ENCODE results near the gene ADGRB3. TPM values are rescaled to one million over a fixed set of nuclear protein-coding genes. Genes with fewer than 3 reads are reported as not detected.

Gene ADGRB3
- total and polyA plus RNA-seq, 10 of the 15 experiments (the other 5 are each of a cell fraction or from before 2014, with no cell fraction given), result 0.03 to 0.06 TPM; not detected in 8

DNA sequence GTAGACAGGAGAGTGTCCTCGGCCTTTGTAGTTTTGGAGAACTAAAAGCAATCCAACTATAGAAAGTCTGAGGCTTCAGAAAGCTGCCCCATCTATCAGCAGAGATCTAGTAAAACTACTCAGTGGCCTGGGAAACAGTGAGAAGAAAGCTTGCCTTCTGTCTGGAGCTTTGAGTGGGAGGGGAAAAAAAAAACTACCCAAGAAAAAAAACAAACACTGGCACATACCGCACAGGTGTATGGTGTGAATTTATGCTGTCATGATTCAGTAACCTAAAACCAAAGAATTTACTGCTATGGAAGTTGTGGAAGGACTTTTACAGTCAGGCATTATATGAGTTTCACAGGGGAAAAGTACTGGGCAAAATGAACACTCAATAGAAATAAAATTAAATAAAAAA, 280.5 kb downstream of the ADGRB3 start:
- SMC1A ChIA-PET (ENCODE audit: uncharacterized antibody, unreplicated experiment), result no interaction called here
- CTCF ChIA-PET, result interaction anchor here (1.2 kb wide), 1 partner anchor 15 kb away, joined by 3 read pairs; no protein-coding TSS in a partner anchor

DNA sequence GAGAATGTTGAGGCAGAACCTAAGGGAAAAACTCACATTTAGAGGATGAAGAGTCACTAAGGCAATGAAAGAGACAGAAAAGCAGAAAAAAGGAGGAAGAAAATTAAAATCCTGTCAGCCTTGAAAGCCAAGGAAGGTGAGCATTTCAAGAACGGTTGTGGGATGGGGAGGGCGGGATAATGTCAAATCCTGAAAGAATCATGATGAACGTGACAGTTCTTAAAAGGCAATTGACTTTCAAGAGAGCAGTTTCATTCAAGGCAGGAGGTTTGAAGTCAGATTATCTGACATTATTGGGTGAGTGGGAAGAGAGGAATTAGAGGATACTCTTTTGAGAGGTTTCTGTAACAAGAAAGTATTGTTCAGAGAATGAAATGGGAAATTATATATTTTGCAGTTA, 284.5 kb downstream of the ADGRB3 start:
- 0% methylated on average over 3 of the region's 3 CpGs for WGBS (ENCODE audit: insufficient coverage, insufficient replicate concordance, low lambda C conversion rate, missing lambda C conversion rate)
- in situ Hi-C loops (cut with MboI), result no loop called here

More for the DNA sequence above, 280.5 kb downstream of the ADGRB3 start:
- ATAC-seq (no peak), FAIRE-seq (no peak), DNase-seq (ENCODE audit: low read depth, low spot score) (no peak)
- in situ Hi-C loops (cut with MboI), result no loop called here
- H4K20me1 ChIP-seq (ENCODE audit: control insufficient read depth, insufficient read depth), result no peaks in the 10 kb centered on the region
- POLR2A ChIA-PET, result no interaction called here
- H3K4me3 ChIP-seq, result no peak overlapping the region
- no peak overlapping the region for H3K9ac ChIP-seq (ENCODE audit: control insufficient read depth, insufficient read depth, low read length)
- no peak overlapping the region for H2AFZ ChIP-seq (ENCODE audit: control insufficient read depth, low read depth, low read length)
- intact Hi-C loops (cut with micrococcal nuclease; ENCODE audit: unreplicated experiment), result no loop called here
- H3K4me1 ChIP-seq (ENCODE audit: control insufficient read depth, insufficient read depth, low read length), result no peaks in the 10 kb centered on the region
- RAD21 ChIA-PET (ENCODE audit: unreplicated experiment), result no interaction called here
- no peak overlapping the region for H3K27ac ChIP-seq (ENCODE audit: control insufficient read depth, insufficient read depth)
- H3K27me3 ChIP-seq (replicated peaks in 1 of 2; ENCODE audit: control insufficient read depth in 2 of 2, insufficient read depth in 2 of 2, low read length in 1 of 2), result no peaks in the 10 kb centered on the region
- H3K4me2 ChIP-seq (ENCODE audit: control insufficient read depth, insufficient read depth), result no peak overlapping the region
- H3K36me3 ChIP-seq (ENCODE audit: control insufficient read depth in 2 of 2, insufficient read depth in 2 of 2, low read length in 1 of 2), result no peaks in the 10 kb centered on the region
- WGBS (ENCODE audit: insufficient coverage, insufficient replicate concordance, low lambda C conversion rate, missing lambda C conversion rate), result 27% methylated on average over 2 of the region's 2 CpGs
- BruUV-seq (replicated peaks), result no TSS peak
- TF ChIP-seq SUZ12 (IDR thresholded peaks at IDR 0.05; ENCODE audit: unreplicated experiment), result no peak
- TF ChIP-seq KLF5 (IDR thresholded peaks at IDR 0.05; ENCODE audit: partially characterized antibody), result no peak
- H3K9me3 ChIP-seq (replicated peaks; ENCODE audit: control insufficient read depth, insufficient read depth, low read length), result no peaks in the 10 kb centered on the region
- no peaks in the 10 kb centered on the region for H3K79me2 ChIP-seq (ENCODE audit: control insufficient read depth, insufficient read depth, low read length)

More for the DNA sequence above, 284.5 kb downstream of the ADGRB3 start:
- SMC1A ChIA-PET (ENCODE audit: uncharacterized antibody, unreplicated experiment), result no interaction called here
- Histone ChIP-seq H3K79me2 (ENCODE audit: control insufficient read depth, insufficient read depth, low read length) (no peaks in the 10 kb centered on the region), H3K4me2 (ENCODE audit: control insufficient read depth, insufficient read depth) (no peak overlapping the region), H4K20me1 (ENCODE audit: control insufficient read depth, insufficient read depth) (no peaks in the 10 kb centered on the region), H3K36me3 (ENCODE audit: control insufficient read depth in 2 of 2, insufficient read depth in 2 of 2, low read length in 1 of 2) (no peaks in the 10 kb centered on the region), H3K4me1 (ENCODE audit: control insufficient read depth, insufficient read depth, low read length) (no peaks in the 10 kb centered on the region), H3K27me3 (replicated peaks in 1 of 2; ENCODE audit: control insufficient read depth in 2 of 2, insufficient read depth in 2 of 2, low read length in 1 of 2) (no peaks in the 10 kb centered on the region), H3K9me3 (replicated peaks; ENCODE audit: control insufficient read depth, insufficient read depth, low read length) (no peaks in the 10 kb centered on the region), H2AFZ (ENCODE audit: control insufficient read depth, low read depth, low read length) (no peak overlapping the region), H3K4me3 (no peak overlapping the region), H3K9ac (ENCODE audit: control insufficient read depth, insufficient read depth, low read length) (no peak overlapping the region), H3K27ac (ENCODE audit: control insufficient read depth, insufficient read depth) (no peak overlapping the region)
- RAD21 ChIA-PET (ENCODE audit: unreplicated experiment), result no interaction called here
- CTCF ChIA-PET, result no interaction called here
- POLR2A ChIA-PET, result no interaction called here
- DNase-seq (ENCODE audit: low read depth, low spot score), result no peak
- BruUV-seq (replicated peaks), result no TSS peak
- no peak for FAIRE-seq
- no peak for ATAC-seq
- TF ChIP-seq EED (IDR thresholded peaks at IDR 0.05; ENCODE audit: low read depth) (no peak), RAD51 (IDR thresholded peaks at IDR 0.05) (no peak), ZNF622 (IDR thresholded peaks at IDR 0.05) (no peak), RCOR1 (conservative IDR thresholded peaks at IDR 0.05; ENCODE audit: low read depth, low read length) (no peak), HDAC6 (IDR thresholded peaks at IDR 0.05; ENCODE audit: unreplicated experiment) (no peak), NR2C1 (IDR thresholded peaks at IDR 0.05) (no peak)
- intact Hi-C loops (cut with micrococcal nuclease; ENCODE audit: unreplicated experiment), result no loop called here
